Stimulated activated CD8-positive, alpha-beta memory T cell treated with anti-CD3 and anti-CD28 coated beads, Interleukin-4, amount 100 ng/mL, for 4 hours (primary cell): ENCODE measurements around the gene GMFB.

Experiments used
- DNase-seq, 2 donors: peaks; one replicate each; pipeline ENCODE4 v3.0.0-alpha.2; 2020; ENCODE audit warnings: low read depth in 2 of 2, low spot score in 1 of 2

Gene GMFB

GRCh38 chr14:54493293-54493692 lies 4.5 kb upstream of the GMFB start:
- no peak for DNase-seq

GRCh38 chr14:54490445-54491175 lies 1.8 kb upstream of the GMFB start:
- DNase-seq: no peak

- no peak for DNase-seq
Measured at GRCh38 chr14:54489731-54490444, 1.1 kb upstream of the GMFB start.

GRCh38 chr14:54489318-54489683 lies 521 bp upstream of the GMFB start:
- no peak for DNase-seq

- DNase-seq: no peak
Measured at GRCh38 chr14:54488318-54488645, 498 bp downstream of the GMFB start.

- no peak for DNase-seq
Measured at GRCh38 chr14:54487771-54488170, 1.0 kb downstream of the GMFB start.

- no peak for DNase-seq
Measured at GRCh38 chr14:54486685-54487084, 2.1 kb downstream of the GMFB start.

GRCh38 chr14:54483846-54484245 lies 4.9 kb downstream of the GMFB start:
- no peak for DNase-seq

- no peak for DNase-seq
Measured at GRCh38 chr14:54483073-54483745, 5.6 kb downstream of the GMFB start.

- no peak for DNase-seq
Measured at GRCh38 chr14:54481695-54482094, 7.1 kb downstream of the GMFB start.

GRCh38 chr14:54480830-54481562 lies 7.8 kb downstream of the GMFB start:
- DNase-seq: no peak

- DNase-seq: no peak
Measured at GRCh38 chr14:54478636-54479215, 10.1 kb downstream of the GMFB start.

- DNase-seq: no peak
Measured at GRCh38 chr14:54475911-54476310, 12.9 kb downstream of the GMFB start.

GRCh38 chr14:54475187-54475899 lies 13.4 kb downstream of the GMFB start:
- no peak for DNase-seq

- no peak for DNase-seq
Measured at GRCh38 chr14:54474232-54474793, 14.5 kb downstream of the GMFB start.

- no peak for DNase-seq
Measured at GRCh38 chr14:54472315-54472714, 16.5 kb downstream of the GMFB start.

GRCh38 chr14:54471641-54472040 lies 17.1 kb downstream of the GMFB start:
- no peak for DNase-seq

GRCh38 chr14:54470701-54471100 lies 18.1 kb downstream of the GMFB start:
- no peak for DNase-seq

- DNase-seq: no peak
Measured at GRCh38 chr14:54467280-54467679, 21.5 kb downstream of the GMFB start.

GRCh38 chr14:54465654-54466053 lies 23.1 kb downstream of the GMFB start:
- DNase-seq: no peak
